Measurements from ENCODE around the gene NAGPA.

- no peak for TF ChIP-seq PHF8 (CRISPR knock-in tag; IDR thresholded peaks at IDR 0.05)
- no peak for TF ChIP-seq SP4 (CRISPR knock-in tag; IDR thresholded peaks at IDR 0.05)
- no peak for TF ChIP-seq ZFP36L1 (CRISPR knock-in tag; IDR thresholded peaks at IDR 0.05)
- no peak for TF ChIP-seq POLR2A (IDR thresholded peaks at IDR 0.05; ENCODE audit: insufficient read depth in 1 of 2, low read depth in 2 of 2, low read length in 2 of 2)
- TF ChIP-seq ZBTB33 (CRISPR knock-in tag; IDR thresholded peaks at IDR 0.05) = no peak
- TF ChIP-seq ZBTB40 (IDR thresholded peaks at IDR 0.05) = no peak
- TF ChIP-seq ZBTB40 (CRISPR knock-in tag; IDR thresholded peaks at IDR 0.05) = no peak
- TF ChIP-seq CTCF (CRISPR knock-in tag; IDR thresholded peaks at IDR 0.05) = no peak
- no peak for TF ChIP-seq EZH2 (conservative IDR thresholded peaks at IDR 0.05; ENCODE audit: low read depth, low read length)
- TF ChIP-seq REST (IDR thresholded peaks at IDR 0.05; ENCODE audit: borderline replicate concordance in 1 of 2, low read depth in 1 of 2, low read length in 2 of 2) = no peak
- no peak for TF ChIP-seq SUZ12 (IDR thresholded peaks at IDR 0.05; ENCODE audit: low read depth, low read length)
- no peak for TF ChIP-seq ETV6 (CRISPR knock-in tag; conservative IDR thresholded peaks at IDR 0.05)
- no peak for TF ChIP-seq RFX5 (IDR thresholded peaks at IDR 0.05; ENCODE audit: low read depth, low read length)
- no peak for TF ChIP-seq POLR2AphosphoS5 (IDR thresholded peaks at IDR 0.05; ENCODE audit: low read depth, low read length)
These were observed 43.6 kb upstream of the NAGPA start for GRCh38 chr16:5077304-5077703.

All from HepG2 (cell line).